AG10803 (cell line): ENCODE data around the gene PREP.
A peak's percentile ranks its signal among the peaks of the same experiment; 100 is the strongest.

Experiments used
- DNase-seq: peaks from one replicate; pipeline ENCODE4 v3.0.0; 2010; ENCODE audit warnings: low read depth
- H3K4me3 ChIP-seq: 2 replicates; pipeline ENCODE4 v1.5.1; 2011; ENCODE audit warnings: mild to moderate bottlenecking, low read length, control low read depth
- CTCF ChIP-seq: conservative IDR thresholded peaks from 2 replicates; pipeline ENCODE4 v1.5.1; 2011; ENCODE audit warnings: mild to moderate bottlenecking, low read length, control low read depth, inconsistent platforms

PREP gene

GRCh38 chr6:105402939-105403935 lies at the start of gene PREP:
Gene PREP, minus strand, starts transcription at chr6:105403082. Its CDS starts 191 bp downstream, at chr6:105402891.
- peak within 1 kb of the TSS; percentile 91 for H3K4me3 ChIP-seq
- peak; percentile 90 for DNase-seq
- TF ChIP-seq CTCF: peak; percentile 89

- H3K4me3 ChIP-seq: no peak overlapping the region
- no peak for DNase-seq
- TF ChIP-seq CTCF: no peak
Measured at GRCh38 chr6:105452376-105452775, 49.5 kb upstream of the PREP start.

DNA sequence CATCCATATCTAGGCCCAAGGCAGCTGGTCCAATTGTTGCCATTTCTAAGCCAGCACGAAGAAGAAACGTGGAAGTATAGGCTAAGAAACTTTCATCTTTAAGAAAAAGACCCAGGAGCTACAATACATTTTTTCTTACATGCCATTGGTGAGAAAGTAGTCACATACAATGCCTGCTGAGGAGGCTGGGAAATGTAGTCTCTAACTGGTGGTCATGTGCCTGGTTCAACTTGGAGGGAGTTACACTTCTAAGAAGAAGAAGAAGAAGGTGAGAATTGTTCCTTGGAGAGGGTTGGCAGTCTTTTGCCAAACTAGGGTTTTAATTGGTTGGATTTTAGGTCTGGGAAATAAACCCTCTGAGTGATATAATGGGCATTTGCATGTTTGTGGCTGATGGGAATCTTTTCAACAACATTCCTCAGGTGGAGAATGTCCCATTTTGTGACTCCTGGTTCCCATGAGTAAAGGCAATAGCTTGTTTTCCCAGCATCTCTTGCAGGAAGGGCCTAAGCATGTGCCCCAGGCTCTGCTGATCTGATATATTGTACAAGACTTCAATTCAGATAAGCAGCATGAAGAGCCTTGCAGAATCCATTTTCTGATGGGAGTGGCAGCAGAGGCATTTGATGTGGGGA lies 47.0 kb upstream of the PREP start:
- TF ChIP-seq CTCF: no peak
- DNase-seq: peak; percentile 70
- no peak overlapping the region for H3K4me3 ChIP-seq

DNA sequence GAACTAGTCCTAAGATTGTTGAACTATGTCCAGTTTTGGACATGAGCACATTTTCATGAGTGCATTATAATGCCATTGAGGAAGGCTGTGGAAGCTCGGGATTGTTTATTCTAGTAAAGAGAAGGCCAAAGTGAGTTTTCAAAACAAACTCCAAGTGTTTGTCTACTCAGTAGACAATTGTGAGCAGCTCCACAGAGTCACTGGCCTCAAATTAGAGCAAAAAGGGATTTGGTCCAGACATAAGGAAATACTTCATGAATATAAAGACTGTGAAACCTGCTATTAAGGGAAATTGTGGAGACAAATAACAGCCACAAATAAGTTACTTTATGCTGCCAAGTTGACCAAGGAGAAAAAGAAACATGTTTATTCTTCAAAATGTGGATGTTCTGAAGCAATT lies 42.6 kb upstream of the PREP start:
- H3K4me3 ChIP-seq: no peak overlapping the region
- DNase-seq: no peak
- no peak for TF ChIP-seq CTCF

DNA sequence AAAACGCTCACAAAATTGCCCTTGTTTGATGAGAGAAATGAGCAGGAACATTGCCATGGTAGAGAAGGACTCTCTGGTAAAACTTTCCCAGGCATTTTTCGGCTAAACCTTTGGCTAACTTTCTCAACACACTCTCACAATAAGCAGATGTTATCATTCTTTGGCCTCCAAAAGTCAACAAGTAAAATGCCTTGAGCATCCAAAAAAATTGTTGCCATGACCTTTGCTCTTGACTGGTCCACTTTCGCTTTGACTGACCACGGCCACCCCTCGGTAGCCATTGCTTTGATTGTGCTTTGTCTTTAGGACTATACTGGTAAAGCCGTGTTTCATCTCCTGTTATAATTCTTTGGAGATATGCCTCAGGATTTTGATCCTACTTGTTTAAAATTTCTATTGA lies 41.1 kb upstream of the PREP start:
- peak; percentile 18 for DNase-seq
- no peak for TF ChIP-seq CTCF
- H3K4me3 ChIP-seq: no peak overlapping the region

DNA sequence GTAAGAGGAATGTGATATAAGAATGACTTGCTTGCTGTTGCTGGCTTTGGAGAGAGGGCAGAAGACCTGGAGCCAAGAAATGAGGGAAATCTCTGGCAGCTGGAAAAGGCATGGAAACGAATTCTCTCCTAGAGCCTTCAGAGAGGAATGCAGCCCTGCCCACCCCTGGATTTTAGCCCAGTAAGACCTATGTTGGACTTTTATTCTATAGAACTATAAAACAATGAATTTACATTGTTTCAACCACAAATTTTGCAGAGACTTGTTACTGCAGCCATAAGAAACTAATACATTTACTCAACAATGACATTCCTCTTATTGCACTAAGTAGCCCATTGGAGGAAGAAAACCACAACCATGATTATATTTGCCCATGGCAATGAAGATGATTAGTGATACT lies 39.5 kb upstream of the PREP start:
- no peak overlapping the region for H3K4me3 ChIP-seq
- DNase-seq: no peak
- no peak for TF ChIP-seq CTCF
